Measurements from ENCODE around the gene EZR.

- no peak for TF ChIP-seq POLR2A (IDR thresholded peaks at IDR 0.05; ENCODE audit: low read depth, low read length)
- TF ChIP-seq POU2F2 (IDR thresholded peaks at IDR 0.05; ENCODE audit: low read depth, low read length) = no peak
- no peak for TF ChIP-seq TAF1 (IDR thresholded peaks at IDR 0.05; ENCODE audit: low read depth, low read length)
These were observed 93.5 kb downstream of the EZR start for GRCh38 chr6:158725704-158726103.
